DND-41 (cell line): Measurements from ENCODE around the gene ARL5B.

Experiments used
- ATAC-seq: fragments of 200-7000 bp; cut with Tn5 transposase; 3 replicates; pipeline ENCODE4 v1.9.1; 2021; ENCODE audit warnings: low read depth; ENCODE audit not compliant: insufficient read depth
- DNase-seq: peaks from one replicate; pipeline ENCODE4 v3.0.0-alpha.2; 2020
- H2AFZ ChIP-seq: 2 replicates; pipeline ENCODE4 v1.6.0; 2012; ENCODE audit warnings: low read depth, low read length
- H3K27ac ChIP-seq: 2 replicates; pipeline ENCODE4 v1.5.1; 2012; ENCODE audit warnings: low read length, inconsistent platforms
- H3K27me3 ChIP-seq: fragments of 200-600 bp; sonication (generic); 2 replicates; pipeline ENCODE4 v1.6.0; 2012; ENCODE audit warnings: low read length, mild to moderate bottlenecking, inconsistent platforms; ENCODE audit not compliant: insufficient read depth, poor library complexity
- H3K36me3 ChIP-seq: 2 replicates; pipeline ENCODE4 v1.5.1; 2012; ENCODE audit warnings: low read length, inconsistent platforms; ENCODE audit not compliant: insufficient read depth
- H3K4me1 ChIP-seq: 2 replicates; pipeline ENCODE4 v1.5.1; 2012; ENCODE audit warnings: mild to moderate bottlenecking, low read length; ENCODE audit not compliant: insufficient read depth
- H3K4me2 ChIP-seq: 2 replicates; pipeline ENCODE4 v1.6.0; 2012; ENCODE audit warnings: mild to moderate bottlenecking, moderate library complexity, low read length, inconsistent platforms; ENCODE audit not compliant: insufficient read depth
- H3K4me3 ChIP-seq, 2 experiments: fragments of 200-600 bp in 1 of 2; shearing (Covaris generic) in 1 of 2; 2 replicates each; pipeline ENCODE4 v1.5.1; 2012 to 2016; ENCODE audit warnings: inconsistent platforms in 2 of 2, low read length in 2 of 2, mild to moderate bottlenecking in 2 of 2, low read depth in 1 of 2, moderate library complexity in 1 of 2
- H3K79me2 ChIP-seq: 2 replicates; pipeline ENCODE4 v1.6.0; 2012; ENCODE audit warnings: low read length, inconsistent platforms; ENCODE audit not compliant: insufficient read depth
- H3K9ac ChIP-seq: 2 replicates; pipeline ENCODE4 v1.6.0; 2012; ENCODE audit warnings: low read depth, mild to moderate bottlenecking, inconsistent platforms, low read length, moderate library complexity
- H3K9me3 ChIP-seq: 2 replicates; pipeline ENCODE4 v1.5.1; 2012; ENCODE audit warnings: low read length, moderate library complexity, mild to moderate bottlenecking, inconsistent platforms; ENCODE audit not compliant: insufficient read depth, severe bottlenecking
- H4K20me1 ChIP-seq: 2 replicates; pipeline ENCODE4 v1.6.0; 2012; ENCODE audit warnings: low read length; ENCODE audit not compliant: insufficient read depth
- CTCF ChIP-seq: IDR thresholded peaks from 2 replicates; pipeline ENCODE4 v1.5.1; 2012; ENCODE audit warnings: borderline replicate concordance, low read length, moderate library complexity, mild to moderate bottlenecking; ENCODE audit not compliant: poor library complexity, severe bottlenecking; ENCODE audit errors: extremely low read depth
- EZH2 ChIP-seq: IDR thresholded peaks from 3 replicates; pipeline ENCODE4 v1.6.1; 2012; ENCODE audit warnings: borderline replicate concordance, low read depth, mild to moderate bottlenecking, moderate library complexity, low read length, inconsistent platforms; ENCODE audit not compliant: severe bottlenecking

ARL5B gene

GRCh38 chr10:18659125-18659818 is at the start of gene ARL5B:
Gene ARL5B, plus strand, starts transcription at chr10:18659431. Its CDS starts 207 bp downstream, at chr10:18659638.
- Histone ChIP-seq H3K9me3 (no peaks in the 10 kb centered on the region), H2AFZ (peak within 1 kb of the TSS; percentile 92), H3K4me1 (peaks cover 35% of the 10 kb centered on the region), H3K27ac (peak within 1 kb of the TSS; percentile 90), H3K36me3 (peaks cover 4% of the 10 kb centered on the region; the same call in 1 of the 2 replicates), H3K27me3 (no peaks in the 10 kb centered on the region), H3K9ac (peak within 1 kb of the TSS; percentile 85), H3K79me2 (peaks cover 64% of the 10 kb centered on the region), H4K20me1 (peaks cover 23% of the 10 kb centered on the region), H3K4me2 (peak within 1 kb of the TSS; percentile 90), H3K4me3 (peak within 1 kb of the TSS; percentile 92 to 94)
- no peak for TF ChIP-seq CTCF
- TF ChIP-seq EZH2, result no peak
- peak; percentile 96 for ATAC-seq
- peak; percentile 97 for DNase-seq

- H2AFZ ChIP-seq, result no peak overlapping the region
- no peaks in the 10 kb centered on the region for H3K4me1 ChIP-seq
- peaks cover 51% of the 10 kb centered on the region; the same call in 1 of the 2 replicates for H3K36me3 ChIP-seq
- H3K4me3 ChIP-seq, result no peak overlapping the region
- H3K27ac ChIP-seq, result 0 out of 2 replicates have a peak overlapping the region, but pooled peaks have one; percentile 7
- DNase-seq, result no peak
- TF ChIP-seq EZH2, result no peak
- no peak for TF ChIP-seq CTCF
- H4K20me1 ChIP-seq, result no peaks in the 10 kb centered on the region
- no peaks in the 10 kb centered on the region for H3K27me3 ChIP-seq
- H3K4me2 ChIP-seq, result no peak overlapping the region
- no peak overlapping the region for H3K9ac ChIP-seq
- H3K79me2 ChIP-seq, result no peaks in the 10 kb centered on the region
- no peak for ATAC-seq
- H3K9me3 ChIP-seq, result no peaks in the 10 kb centered on the region
Observed at GRCh38 chr10:18610517-18610916, 48.7 kb upstream of the ARL5B start.

- Histone ChIP-seq H3K9ac (no peak overlapping the region), H3K27ac (no peak overlapping the region), H3K27me3 (no peaks in the 10 kb centered on the region), H2AFZ (no peak overlapping the region), H3K79me2 (no peaks in the 10 kb centered on the region), H3K9me3 (no peaks in the 10 kb centered on the region), H3K4me3 (no peak overlapping the region), H3K4me1 (no peaks in the 10 kb centered on the region), H3K4me2 (no peak overlapping the region), H4K20me1 (no peaks in the 10 kb centered on the region), H3K36me3 (peaks cover 56% of the 10 kb centered on the region; the same call in 1 of the 2 replicates)
- TF ChIP-seq EZH2 (no peak), CTCF (no peak)
- ATAC-seq (no peak), DNase-seq (no peak)
Observed at GRCh38 chr10:18611168-18611567, 48.1 kb upstream of the ARL5B start.

GRCh38 chr10:18615618-18616017 is 43.6 kb upstream of the ARL5B start:
- TF ChIP-seq EZH2 (no peak), CTCF (no peak)
- Histone ChIP-seq H3K27ac (no peak overlapping the region), H3K4me2 (no peak overlapping the region), H3K4me1 (no peaks in the 10 kb centered on the region), H3K4me3 (no peak overlapping the region), H3K27me3 (no peaks in the 10 kb centered on the region), H4K20me1 (no peaks in the 10 kb centered on the region), H3K9me3 (no peaks in the 10 kb centered on the region), H3K9ac (no peak overlapping the region), H3K79me2 (no peaks in the 10 kb centered on the region), H3K36me3 (peaks cover 48% of the 10 kb centered on the region; the same call in 1 of the 2 replicates), H2AFZ (no peak overlapping the region)
- DNase-seq (no peak), ATAC-seq (no peak)
